Skeletal muscle satellite cell (primary cell): Measurements from ENCODE around the gene TTK.
A peak's percentile ranks its signal among the peaks of the same experiment; 100 is the strongest.

Experiments
- H3K27me3 ChIP-seq: 2 replicates; pipeline ENCODE4 v1.7.0; 2013; ENCODE audit warnings: low read length; ENCODE audit not compliant: control insufficient read depth, insufficient read depth
- H3K36me3 ChIP-seq: 2 replicates; pipeline ENCODE4 v1.7.0; 2013; ENCODE audit warnings: mild to moderate bottlenecking, control low read depth, low read length; ENCODE audit not compliant: insufficient read depth
- H3K4me1 ChIP-seq: 2 replicates; pipeline ENCODE4 v1.7.0; 2013; ENCODE audit warnings: low read length; ENCODE audit not compliant: control insufficient read depth, insufficient read depth
- H3K4me2 ChIP-seq: 2 replicates; pipeline ENCODE4 v1.7.0; 2013; ENCODE audit warnings: mild to moderate bottlenecking, low read length
- H3K4me3 ChIP-seq: 2 replicates; pipeline ENCODE4 v1.7.0; 2013; ENCODE audit warnings: low read length
- H3K9ac ChIP-seq: 2 replicates; pipeline ENCODE4 v1.7.0; 2013; ENCODE audit warnings: mild to moderate bottlenecking, low read depth, low read length, moderate library complexity
- H3K9me3 ChIP-seq: replicated peaks from 2 replicates; pipeline ENCODE4 v1.7.0; 2013; ENCODE audit warnings: mild to moderate bottlenecking, control low read depth, low read length

Gene TTK

GRCh38 chr6:79993911-79994309 lies 10.5 kb upstream of the TTK start:
- Histone ChIP-seq H3K9me3 (no peaks in the 10 kb centered on the region), H3K36me3 (no peaks in the 10 kb centered on the region), H3K4me1 (no peaks in the 10 kb centered on the region), H3K27me3 (peaks cover 48% of the 10 kb centered on the region), H3K4me2 (no peak overlapping the region), H3K9ac (no peak overlapping the region), H3K4me3 (no peak overlapping the region)

GRCh38 chr6:79997728-79998127 lies 6.7 kb upstream of the TTK start:
- H3K4me3 ChIP-seq, result no peak overlapping the region
- H3K4me2 ChIP-seq, result no peak overlapping the region
- no peaks in the 10 kb centered on the region for H3K36me3 ChIP-seq
- no peak overlapping the region for H3K9ac ChIP-seq
- H3K27me3 ChIP-seq, result peaks cover 42% of the 10 kb centered on the region
- H3K4me1 ChIP-seq, result no peaks in the 10 kb centered on the region
- no peaks in the 10 kb centered on the region for H3K9me3 ChIP-seq

GRCh38 chr6:80001337-80001736 lies 3.1 kb upstream of the TTK start:
- peaks cover 20% of the 10 kb centered on the region for H3K27me3 ChIP-seq
- H3K4me3 ChIP-seq, result no peak overlapping the region
- H3K36me3 ChIP-seq, result no peaks in the 10 kb centered on the region
- H3K4me2 ChIP-seq, result no peak overlapping the region
- H3K9me3 ChIP-seq, result no peaks in the 10 kb centered on the region
- no peak overlapping the region for H3K9ac ChIP-seq
- H3K4me1 ChIP-seq, result peaks cover 13% of the 10 kb centered on the region

- Histone ChIP-seq H3K4me1 (peaks cover 13% of the 10 kb centered on the region), H3K27me3 (peaks cover 8% of the 10 kb centered on the region), H3K9ac (peak overlapping the region; percentile 84), H3K4me3 (peak overlapping the region; percentile 89), H3K36me3 (no peaks in the 10 kb centered on the region), H3K4me2 (peak overlapping the region; percentile 82), H3K9me3 (no peaks in the 10 kb centered on the region)
Measured at GRCh38 chr6:80003826-80004172, 650 bp upstream of the TTK start.

- peaks cover 4% of the 10 kb centered on the region for H3K36me3 ChIP-seq
- no peaks in the 10 kb centered on the region for H3K9me3 ChIP-seq
- peaks cover 13% of the 10 kb centered on the region for H3K4me1 ChIP-seq
- peak overlapping the region; percentile 91 for H3K4me2 ChIP-seq
- H3K9ac ChIP-seq, result peak overlapping the region; percentile 68
- H3K4me3 ChIP-seq, result peak overlapping the region; percentile 89
- no peaks in the 10 kb centered on the region for H3K27me3 ChIP-seq
Measured at GRCh38 chr6:80005406-80005805, 957 bp downstream of the TTK start.

- Histone ChIP-seq H3K9me3 (no peaks in the 10 kb centered on the region), H3K27me3 (no peaks in the 10 kb centered on the region), H3K4me3 (no peak overlapping the region), H3K9ac (no peak overlapping the region), H3K4me2 (no peak overlapping the region), H3K4me1 (peaks cover 13% of the 10 kb centered on the region), H3K36me3 (peaks cover 4% of the 10 kb centered on the region)
Measured at GRCh38 chr6:80006541-80006940, 2.1 kb downstream of the TTK start.

DNA sequence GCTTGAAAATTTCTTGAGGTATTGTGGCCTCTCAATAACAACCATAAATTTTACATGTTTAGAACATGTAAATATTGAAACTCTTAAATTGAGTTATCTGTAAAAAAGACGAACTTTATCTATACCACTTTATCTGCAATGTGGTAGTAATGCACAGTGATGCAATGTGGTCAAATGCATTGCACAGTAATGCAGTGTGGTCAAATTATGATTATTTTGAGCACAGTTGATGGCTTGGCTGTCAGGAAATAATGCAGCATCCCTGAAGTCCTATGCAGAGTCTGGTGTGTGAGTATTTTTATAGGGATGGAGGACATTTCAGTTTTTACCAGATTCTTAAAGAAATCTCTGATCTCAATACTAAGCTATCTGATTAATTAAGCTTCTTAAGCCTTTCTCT lies 5.1 kb downstream of the TTK start:
- no peak overlapping the region for H3K4me2 ChIP-seq
- H3K27me3 ChIP-seq, result no peaks in the 10 kb centered on the region
- no peak overlapping the region for H3K4me3 ChIP-seq
- H3K36me3 ChIP-seq, result peaks cover 4% of the 10 kb centered on the region
- peaks cover 6% of the 10 kb centered on the region for H3K4me1 ChIP-seq
- H3K9ac ChIP-seq, result no peak overlapping the region
- H3K9me3 ChIP-seq, result no peaks in the 10 kb centered on the region

- no peaks in the 10 kb centered on the region for H3K9me3 ChIP-seq
- H3K36me3 ChIP-seq, result peaks cover 4% of the 10 kb centered on the region
- H3K9ac ChIP-seq, result no peak overlapping the region
- peaks cover 4% of the 10 kb centered on the region for H3K4me1 ChIP-seq
- no peak overlapping the region for H3K4me2 ChIP-seq
- no peak overlapping the region for H3K4me3 ChIP-seq
- no peaks in the 10 kb centered on the region for H3K27me3 ChIP-seq
Measured at GRCh38 chr6:80010288-80010687, 5.8 kb downstream of the TTK start.

GRCh38 chr6:80015839-80016435 lies 11.5 kb downstream of the TTK start:
- H3K27me3 ChIP-seq, result no peaks in the 10 kb centered on the region
- H3K9me3 ChIP-seq, result no peaks in the 10 kb centered on the region
- H3K9ac ChIP-seq, result no peak overlapping the region
- no peaks in the 10 kb centered on the region for H3K4me1 ChIP-seq
- peaks cover 6% of the 10 kb centered on the region for H3K36me3 ChIP-seq
- no peak overlapping the region for H3K4me2 ChIP-seq
- no peak overlapping the region for H3K4me3 ChIP-seq

DNA sequence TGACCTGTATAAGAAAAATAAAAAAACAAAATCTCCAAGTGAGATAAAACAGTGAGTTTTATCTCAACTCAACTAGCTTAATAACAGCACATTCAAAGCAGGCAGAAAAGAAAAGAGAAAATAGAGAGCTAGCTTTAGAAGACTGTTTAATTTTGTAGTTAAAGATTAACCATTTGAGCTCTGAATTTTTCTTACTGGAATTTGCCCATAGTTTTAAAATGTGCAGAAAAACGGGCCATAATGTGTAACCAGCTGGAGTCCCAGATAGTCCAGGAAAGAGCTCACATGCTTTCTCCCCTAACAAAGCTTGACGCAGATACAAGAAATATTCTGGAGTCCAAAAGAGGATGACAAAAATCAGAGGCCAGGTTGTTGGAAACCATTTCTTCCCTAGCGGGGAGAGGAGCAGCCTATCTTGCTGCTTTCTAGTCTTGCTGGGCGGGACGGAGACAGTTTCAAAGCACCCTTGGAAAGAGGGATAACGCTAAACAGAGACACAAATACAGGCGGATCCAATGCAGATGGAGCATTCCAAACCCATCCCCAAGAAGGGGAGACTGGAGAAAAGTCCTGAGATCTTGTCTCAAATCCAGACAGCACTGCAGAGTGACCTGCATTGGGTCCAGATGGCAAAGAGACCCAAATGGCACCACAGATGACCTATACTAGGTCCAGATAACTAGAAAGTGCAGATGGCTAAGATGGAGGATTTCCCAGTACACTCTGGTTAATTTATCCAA lies 16.1 kb downstream of the TTK start:
- no peak overlapping the region for H3K9ac ChIP-seq
- H3K27me3 ChIP-seq, result no peaks in the 10 kb centered on the region
- H3K4me1 ChIP-seq, result peaks cover 4% of the 10 kb centered on the region
- no peaks in the 10 kb centered on the region for H3K9me3 ChIP-seq
- peaks cover 7% of the 10 kb centered on the region for H3K36me3 ChIP-seq
- H3K4me2 ChIP-seq, result no peak overlapping the region
- H3K4me3 ChIP-seq, result no peak overlapping the region

DNA sequence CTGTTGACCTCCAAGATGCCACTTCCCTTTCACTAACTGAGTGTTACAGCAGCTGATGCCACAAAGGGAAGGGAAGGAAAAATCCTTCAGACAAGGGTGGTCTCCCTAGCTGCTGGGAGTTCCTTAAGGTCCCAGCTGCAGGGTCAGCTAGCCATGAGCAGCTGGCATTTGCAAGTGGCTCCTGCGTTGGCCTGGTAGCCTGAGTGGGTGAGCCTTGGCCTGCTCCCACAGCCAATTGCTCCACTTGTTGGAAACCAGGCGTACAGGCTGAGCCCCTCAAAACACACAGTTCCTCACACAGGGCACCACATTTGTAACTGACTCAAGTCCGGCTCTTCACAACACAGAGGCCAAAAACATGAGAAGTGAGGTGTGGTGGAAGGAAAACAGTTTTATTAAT lies 16.7 kb downstream of the TTK start:
- Histone ChIP-seq H3K27me3 (no peaks in the 10 kb centered on the region), H3K9me3 (no peaks in the 10 kb centered on the region), H3K36me3 (peaks cover 7% of the 10 kb centered on the region), H3K4me2 (no peak overlapping the region), H3K4me1 (peaks cover 4% of the 10 kb centered on the region), H3K4me3 (no peak overlapping the region), H3K9ac (no peak overlapping the region)

- Histone ChIP-seq H3K4me3 (no peak overlapping the region), H3K36me3 (peaks cover 7% of the 10 kb centered on the region), H3K27me3 (no peaks in the 10 kb centered on the region), H3K9me3 (no peaks in the 10 kb centered on the region), H3K9ac (no peak overlapping the region), H3K4me1 (peaks cover 4% of the 10 kb centered on the region), H3K4me2 (no peak overlapping the region)
Measured at GRCh38 chr6:80021591-80021990, 17.1 kb downstream of the TTK start.
